HepG2 (cell line): Measurements from ENCODE around the gene TIAM1. TPM values are rescaled to one million over a fixed set of nuclear protein-coding genes. Genes with fewer than 3 reads are reported as not detected.

Experiments
- AHDC1 ChIP-seq: sonication (generic); formaldehyde crosslinking; IDR thresholded peaks from 2 replicates; pipeline ENCODE4 v1.5.1; 2020; ENCODE audit warnings: mild to moderate bottlenecking, missing genetic modification reagents, borderline replicate concordance
- FOXA3 ChIP-seq: IDR thresholded peaks from 2 replicates; pipeline ENCODE4 v1.6.1; 2016; ENCODE audit warnings: missing genetic modification reagents, missing compliant biosample characterization
- HNRNPLL ChIP-seq: fragments of 200-400 bp; formaldehyde crosslinking; IDR thresholded peaks from 2 replicates; pipeline ENCODE4 v1.6.1; 2017; ENCODE audit warnings: mild to moderate bottlenecking, low read depth, low read length; ENCODE audit not compliant: poor library complexity, severe bottlenecking
- HOXA9 ChIP-seq: sonication (generic); formaldehyde crosslinking; IDR thresholded peaks from 2 replicates; pipeline ENCODE4 v1.8.1; 2022; ENCODE audit warnings: missing genetic modification reagents, mild to moderate bottlenecking, moderate library complexity, borderline replicate concordance
- KLF9 ChIP-seq: IDR thresholded peaks from 2 replicates; pipeline ENCODE4 v1.6.1; 2016; ENCODE audit warnings: low read depth
- PAX8 ChIP-seq: sonication (generic); formaldehyde crosslinking; IDR thresholded peaks from 2 replicates; pipeline ENCODE4 v1.8.0; 2022; ENCODE audit warnings: mild to moderate bottlenecking, missing genetic modification reagents, borderline replicate concordance
- TCF7 ChIP-seq: sonication (generic); IDR thresholded peaks from 2 replicates; pipeline ENCODE4 v1.6.1; 2016; ENCODE audit warnings: antibody characterized with exemption, low read depth
- TP53 ChIP-seq: sonication (generic); formaldehyde crosslinking; conservative IDR thresholded peaks from 2 replicates; pipeline ENCODE4 v1.4.0; 2020; ENCODE audit warnings: missing genetic modification reagents
- ZBTB46 ChIP-seq: sonication (generic); formaldehyde crosslinking; IDR thresholded peaks from 2 replicates; pipeline ENCODE4 v1.4.0; 2020; ENCODE audit warnings: mild to moderate bottlenecking, missing genetic modification reagents, borderline replicate concordance
- ZNF225 ChIP-seq: sonication (generic); formaldehyde crosslinking; IDR thresholded peaks from 2 replicates; pipeline ENCODE4 v1.4.0; 2020; ENCODE audit warnings: mild to moderate bottlenecking, missing genetic modification reagents
- ZNF749 ChIP-seq: sonication (generic); formaldehyde crosslinking; IDR thresholded peaks from 2 replicates; pipeline ENCODE4 v1.8.0; 2022; ENCODE audit warnings: mild to moderate bottlenecking, missing genetic modification reagents, moderate library complexity, borderline replicate concordance
- polyA plus RNA-seq, 8 experiments: library from polyadenylated mRNA; depleted of rRNA in 3 of 8; stranded (reverse) in 7 of 8; unstranded in 1 of 8; fragments of >200 nt; fragmentation: Illumina TruSeq in 4 of 8; extraction: Trizol in 4 of 8; gene quantifications; 2 replicates each; pipeline versions ENCODE4 v1.2.1 to v1.2.3, GENCODE V29; 2011 to 2016; ENCODE audit warnings: low read depth in 4 of 8, missing spikeins in 1 of 8, mixed read lengths in 1 of 8; ENCODE audit not compliant: insufficient read depth in 1 of 8
- total RNA-seq, 5 experiments: library from RNA; depleted of rRNA; stranded (reverse); fragments of >200 nt; fragmentation: Illumina TruSeq; extraction: Trizol; gene quantifications; 2 replicates each; pipeline ENCODE4 v1.2.3, GENCODE V29; 2016; ENCODE audit warnings: low read depth in 1 of 5
- TF ChIP-seq, protein P1 (sequence below): sonication (generic); formaldehyde crosslinking; conservative IDR thresholded peaks from 2 replicates; pipeline ENCODE4 v1.4.0; 2020; ENCODE audit warnings: mild to moderate bottlenecking, missing genetic modification reagents, moderate library complexity

Gene TIAM1
- total and polyA plus RNA-seq, 2 of the 13 experiments (the other 11 are each of a cell fraction or from before 2014, with no cell fraction given) = 0.13 to 0.24 TPM

GRCh38 chr21:31194510-31195293 is 149.4 kb downstream of the TIAM1 start (continued):
- TF ChIP-seq AHDC1 (no peak), TCF7 (no peak), KLF9 (CRISPR knock-in tag) (no peak), FOXA3 (CRISPR knock-in tag) (0 out of 2 replicates have a peak, but pooled peaks have one; percentile 13), TP53 (CRISPR knock-in tag) (no peak), ZNF749 (CRISPR knock-in tag) (no peak), ZBTB46 (CRISPR knock-in tag) (no peak), ZNF225 (CRISPR knock-in tag) (no peak), HOXA9 (no peak), PAX8 (CRISPR knock-in tag) (no peak), HNRNPLL (no peak)
- TF ChIP-seq, protein P1, sequence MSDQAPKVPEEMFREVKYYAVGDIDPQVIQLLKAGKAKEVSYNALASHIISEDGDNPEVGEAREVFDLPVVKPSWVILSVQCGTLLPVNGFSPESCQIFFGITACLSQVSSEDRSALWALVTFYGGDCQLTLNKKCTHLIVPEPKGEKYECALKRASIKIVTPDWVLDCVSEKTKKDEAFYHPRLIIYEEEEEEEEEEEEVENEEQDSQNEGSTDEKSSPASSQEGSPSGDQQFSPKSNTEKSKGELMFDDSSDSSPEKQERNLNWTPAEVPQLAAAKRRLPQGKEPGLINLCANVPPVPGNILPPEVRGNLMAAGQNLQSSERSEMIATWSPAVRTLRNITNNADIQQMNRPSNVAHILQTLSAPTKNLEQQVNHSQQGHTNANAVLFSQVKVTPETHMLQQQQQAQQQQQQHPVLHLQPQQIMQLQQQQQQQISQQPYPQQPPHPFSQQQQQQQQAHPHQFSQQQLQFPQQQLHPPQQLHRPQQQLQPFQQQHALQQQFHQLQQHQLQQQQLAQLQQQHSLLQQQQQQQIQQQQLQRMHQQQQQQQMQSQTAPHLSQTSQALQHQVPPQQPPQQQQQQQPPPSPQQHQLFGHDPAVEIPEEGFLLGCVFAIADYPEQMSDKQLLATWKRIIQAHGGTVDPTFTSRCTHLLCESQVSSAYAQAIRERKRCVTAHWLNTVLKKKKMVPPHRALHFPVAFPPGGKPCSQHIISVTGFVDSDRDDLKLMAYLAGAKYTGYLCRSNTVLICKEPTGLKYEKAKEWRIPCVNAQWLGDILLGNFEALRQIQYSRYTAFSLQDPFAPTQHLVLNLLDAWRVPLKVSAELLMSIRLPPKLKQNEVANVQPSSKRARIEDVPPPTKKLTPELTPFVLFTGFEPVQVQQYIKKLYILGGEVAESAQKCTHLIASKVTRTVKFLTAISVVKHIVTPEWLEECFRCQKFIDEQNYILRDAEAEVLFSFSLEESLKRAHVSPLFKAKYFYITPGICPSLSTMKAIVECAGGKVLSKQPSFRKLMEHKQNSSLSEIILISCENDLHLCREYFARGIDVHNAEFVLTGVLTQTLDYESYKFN = no peak
- TF ChIP-seq, all 625 proteins: peak for 3
